A673 (cell line): ENCODE results near the gene MAP4. TPM values are rescaled to one million over a fixed set of nuclear protein-coding genes. Genes with fewer than 3 reads are reported as not detected.

Source experiments
- BruUV-seq: library from RNA; stranded (reverse); fragments of 400-500 nt; replicated peaks from 2 replicates; lab custom pipeline; 2021; lab: Mats Ljungman, UMichigan
- CTCF ChIA-PET: fragments of 300-600 bp; sonication (Branson Sonifier 250); formaldehyde crosslinking; loops from one replicate; lab custom pipeline; 2022; ENCODE audit warnings: antibody characterized with exemption; lab: Charles Lee
- POLR2A ChIA-PET: fragments of 300-600 bp; sonication (Branson Sonifier 250); formaldehyde crosslinking; loops from one replicate; lab custom pipeline; 2022; ENCODE audit warnings: antibody characterized with exemption; ENCODE audit not compliant: low non-redundant PET; lab: Charles Lee
- DNase-seq: peaks from one replicate; pipeline ENCODE4 v3.0.0-alpha.2; 2015; ENCODE audit warnings: low spot score
- H3K27ac ChIP-seq: fragments of 200-600 bp; sonication (generic); 2 replicates; pipeline ENCODE4 v1.5.1; 2016; ENCODE audit warnings: mixed run types, low read depth, mild to moderate bottlenecking, mixed read lengths, antibody characterized with exemption, low read length; ENCODE audit not compliant: poor library complexity, severe bottlenecking
- H3K27me3 ChIP-seq: fragments of 200-600 bp; sonication (generic); replicated peaks from 2 replicates; pipeline ENCODE4 v1.6.1; 2017; ENCODE audit warnings: mixed run types, low read depth, mild to moderate bottlenecking, mixed read lengths, antibody characterized with exemption, low read length; ENCODE audit not compliant: insufficient read depth, poor library complexity
- H3K36me3 ChIP-seq: fragments of 200-600 bp; sonication (generic); 2 replicates; pipeline ENCODE4 v1.6.1; 2016; ENCODE audit warnings: mixed run types, mild to moderate bottlenecking, mixed read lengths, antibody characterized with exemption, low read length; ENCODE audit not compliant: insufficient read depth, poor library complexity, severe bottlenecking
- H3K4me1 ChIP-seq: fragments of 200-600 bp; sonication (generic); 2 replicates; pipeline ENCODE4 v1.6.1; 2017; ENCODE audit warnings: mixed run types, mild to moderate bottlenecking, mixed read lengths, antibody characterized with exemption, low read length; ENCODE audit not compliant: insufficient read depth, poor library complexity, severe bottlenecking
- H3K4me3 ChIP-seq: fragments of 200-600 bp; sonication (generic); 2 replicates; pipeline ENCODE4 v1.5.1; 2016; ENCODE audit warnings: low read depth, mixed run types, mild to moderate bottlenecking, mixed read lengths, low read length; ENCODE audit not compliant: poor library complexity, severe bottlenecking
- H3K9me3 ChIP-seq: fragments of 200-600 bp; sonication (generic); 2 replicates; pipeline ENCODE4 v1.6.1; 2016; ENCODE audit warnings: mixed run types, low read depth, mild to moderate bottlenecking, mixed read lengths, antibody characterized with exemption, low read length; ENCODE audit not compliant: poor library complexity, severe bottlenecking
- EZH2 ChIP-seq: fragments of 200-600 bp; sonication (generic); IDR thresholded peaks from 2 replicates; pipeline ENCODE4 v1.6.1; 2017; ENCODE audit warnings: borderline replicate concordance, low read depth, mild to moderate bottlenecking, mixed read lengths, antibody characterized with exemption, low read length; ENCODE audit not compliant: poor library complexity, severe bottlenecking
- intact Hi-C: fragments of 100-400 bp; cut with micrococcal nuclease; formaldehyde crosslinking; loops from one replicate; pipeline ENCODE4 v1.10.0; 2022; ENCODE audit not compliant: unreplicated experiment
- total RNA-seq: library from RNA; stranded (reverse); gene quantifications from 2 replicates; pipeline ENCODE4 v1.2.3, GENCODE V29; 2021
- TF ChIP-seq, protein P1 (sequence below): fragments of 300-800, 200-600 bp; sonication (generic); conservative IDR thresholded peaks from 2 replicates; pipeline ENCODE4 v1.5.1; 2017; ENCODE audit warnings: low read depth, mild to moderate bottlenecking, antibody characterized with exemption, low read length, moderate library complexity, mixed read lengths

The MAP4 gene
- total RNA-seq, 1 experiment from 2014 or later, result 105 TPM

DNA sequence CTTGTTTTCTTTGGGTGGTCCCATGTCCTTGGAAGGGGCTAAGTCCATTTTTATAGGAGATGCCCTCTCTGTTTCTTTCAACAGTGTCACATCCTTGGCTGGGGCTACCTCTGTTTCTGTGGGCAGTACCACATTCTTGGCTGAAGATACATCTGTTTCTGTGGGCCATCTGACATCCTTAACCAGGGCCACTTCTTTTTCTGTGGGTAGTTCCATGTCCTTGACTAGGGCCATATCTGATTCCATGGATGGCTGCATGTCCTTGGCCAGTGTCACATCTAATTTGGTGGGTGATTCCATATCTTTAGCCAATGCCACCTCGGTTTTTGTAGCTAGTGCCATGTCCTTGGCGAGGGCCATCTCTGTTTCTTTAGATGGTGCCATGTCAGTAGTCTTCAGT, 99.5 kb downstream of the MAP4 start:
- CTCF ChIA-PET, result no interaction called here

DNA sequence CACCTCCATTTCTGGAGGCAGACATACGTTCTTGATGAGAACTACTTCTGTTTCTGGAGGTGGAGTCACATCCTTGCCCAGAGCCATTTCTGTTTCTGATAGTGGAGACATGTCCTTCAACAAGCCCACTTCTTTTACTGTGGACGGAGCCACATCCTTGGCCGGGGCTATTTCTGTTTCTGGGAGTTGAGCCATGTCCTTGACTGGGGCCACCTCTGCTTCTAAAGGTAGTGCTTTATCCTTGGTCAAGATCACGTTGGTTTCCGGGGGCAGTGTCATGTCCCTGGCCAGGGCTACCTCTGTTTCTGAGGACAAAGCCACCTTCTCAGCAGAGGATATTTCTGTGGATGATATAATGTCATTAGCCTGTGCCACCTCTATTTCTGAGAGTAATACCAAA, 100.0 kb downstream of the MAP4 start:
- Histone ChIP-seq H3K27ac (no peak overlapping the region), H3K9me3 (no peaks in the 10 kb centered on the region), H3K4me1 (no peaks in the 10 kb centered on the region), H3K36me3 (peaks cover 13% of the 10 kb centered on the region), H3K4me3 (no peak overlapping the region), H3K27me3 (no peaks in the 10 kb centered on the region)
- ChIA-PET CTCF (no interaction called here), POLR2A (no interaction called here)
- no peak for DNase-seq
- BruUV-seq, result TSS peak; percentile 78
- intact Hi-C loops, result no loop called here
- TF ChIP-seq, protein P1, sequence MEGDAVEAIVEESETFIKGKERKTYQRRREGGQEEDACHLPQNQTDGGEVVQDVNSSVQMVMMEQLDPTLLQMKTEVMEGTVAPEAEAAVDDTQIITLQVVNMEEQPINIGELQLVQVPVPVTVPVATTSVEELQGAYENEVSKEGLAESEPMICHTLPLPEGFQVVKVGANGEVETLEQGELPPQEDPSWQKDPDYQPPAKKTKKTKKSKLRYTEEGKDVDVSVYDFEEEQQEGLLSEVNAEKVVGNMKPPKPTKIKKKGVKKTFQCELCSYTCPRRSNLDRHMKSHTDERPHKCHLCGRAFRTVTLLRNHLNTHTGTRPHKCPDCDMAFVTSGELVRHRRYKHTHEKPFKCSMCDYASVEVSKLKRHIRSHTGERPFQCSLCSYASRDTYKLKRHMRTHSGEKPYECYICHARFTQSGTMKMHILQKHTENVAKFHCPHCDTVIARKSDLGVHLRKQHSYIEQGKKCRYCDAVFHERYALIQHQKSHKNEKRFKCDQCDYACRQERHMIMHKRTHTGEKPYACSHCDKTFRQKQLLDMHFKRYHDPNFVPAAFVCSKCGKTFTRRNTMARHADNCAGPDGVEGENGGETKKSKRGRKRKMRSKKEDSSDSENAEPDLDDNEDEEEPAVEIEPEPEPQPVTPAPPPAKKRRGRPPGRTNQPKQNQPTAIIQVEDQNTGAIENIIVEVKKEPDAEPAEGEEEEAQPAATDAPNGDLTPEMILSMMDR, result no peak
- TF ChIP-seq EZH2, result no peak

More for the DNA sequence above, 99.5 kb downstream of the MAP4 start:
- H3K36me3 ChIP-seq, result peaks cover 16% of the 10 kb centered on the region
- H3K4me1 ChIP-seq, result no peaks in the 10 kb centered on the region
- TF ChIP-seq, protein P1, result no peak
- no peak for TF ChIP-seq EZH2
- POLR2A ChIA-PET, result no interaction called here
- intact Hi-C loops, result no loop called here
- H3K27me3 ChIP-seq, result no peaks in the 10 kb centered on the region
- H3K9me3 ChIP-seq, result no peaks in the 10 kb centered on the region
- no TSS peak for BruUV-seq
- DNase-seq, result no peak
- H3K27ac ChIP-seq, result no peak overlapping the region
- H3K4me3 ChIP-seq, result no peak overlapping the region

DNA sequence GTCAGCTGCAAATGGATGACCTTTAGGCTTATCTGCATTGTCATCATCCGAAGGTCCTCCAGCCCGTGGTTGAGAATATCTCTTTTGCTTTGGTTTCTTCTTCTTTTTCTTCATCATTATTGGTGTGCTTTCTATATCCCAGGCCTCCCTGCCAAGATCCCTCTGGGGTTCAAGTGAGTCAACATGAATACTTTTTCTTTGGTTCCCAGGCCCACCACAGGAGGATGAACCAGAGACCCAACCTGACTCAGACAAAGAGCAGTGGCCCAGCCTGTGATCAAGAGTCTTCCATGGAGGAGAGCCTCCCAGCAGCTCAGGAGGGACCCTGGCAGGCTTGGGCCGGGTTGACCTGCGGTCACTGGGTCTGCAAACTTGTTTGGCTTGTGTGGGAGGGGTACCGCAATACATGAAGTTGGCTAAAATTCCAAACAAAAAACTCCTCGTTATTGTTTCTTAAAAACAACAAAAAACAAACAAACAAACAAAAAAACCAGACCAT, 104.2 kb downstream of the MAP4 start:
- TF ChIP-seq, protein P1, result no peak
- no peak for TF ChIP-seq EZH2
- DNase-seq, result no peak
- ChIA-PET POLR2A (no interaction called here), CTCF (no interaction called here)
- no peaks in the 10 kb centered on the region for H3K4me1 ChIP-seq
- intact Hi-C loops, result no loop called here
- peaks cover 13% of the 10 kb centered on the region for H3K36me3 ChIP-seq
- no peaks in the 10 kb centered on the region for H3K27me3 ChIP-seq
- no TSS peak for BruUV-seq
- H3K27ac ChIP-seq, result no peak overlapping the region
- H3K4me3 ChIP-seq, result no peak overlapping the region
- no peaks in the 10 kb centered on the region for H3K9me3 ChIP-seq
